NCI-H345 (cell line): Measurements from ENCODE around the gene COMMD1.
A peak's percentile ranks its signal among the peaks of the same experiment; 100 is the strongest.
"Not testable (repeated sequence)": the region's sequence is repeated elsewhere in the genome, so short reads cannot be mapped to it uniquely, and the experiment has no call there.

Experiments
- DNase-seq: peaks from one replicate; lab custom pipeline; 2025; lab: John Stamatoyannopoulos, UW

COMMD1 gene

DNA sequence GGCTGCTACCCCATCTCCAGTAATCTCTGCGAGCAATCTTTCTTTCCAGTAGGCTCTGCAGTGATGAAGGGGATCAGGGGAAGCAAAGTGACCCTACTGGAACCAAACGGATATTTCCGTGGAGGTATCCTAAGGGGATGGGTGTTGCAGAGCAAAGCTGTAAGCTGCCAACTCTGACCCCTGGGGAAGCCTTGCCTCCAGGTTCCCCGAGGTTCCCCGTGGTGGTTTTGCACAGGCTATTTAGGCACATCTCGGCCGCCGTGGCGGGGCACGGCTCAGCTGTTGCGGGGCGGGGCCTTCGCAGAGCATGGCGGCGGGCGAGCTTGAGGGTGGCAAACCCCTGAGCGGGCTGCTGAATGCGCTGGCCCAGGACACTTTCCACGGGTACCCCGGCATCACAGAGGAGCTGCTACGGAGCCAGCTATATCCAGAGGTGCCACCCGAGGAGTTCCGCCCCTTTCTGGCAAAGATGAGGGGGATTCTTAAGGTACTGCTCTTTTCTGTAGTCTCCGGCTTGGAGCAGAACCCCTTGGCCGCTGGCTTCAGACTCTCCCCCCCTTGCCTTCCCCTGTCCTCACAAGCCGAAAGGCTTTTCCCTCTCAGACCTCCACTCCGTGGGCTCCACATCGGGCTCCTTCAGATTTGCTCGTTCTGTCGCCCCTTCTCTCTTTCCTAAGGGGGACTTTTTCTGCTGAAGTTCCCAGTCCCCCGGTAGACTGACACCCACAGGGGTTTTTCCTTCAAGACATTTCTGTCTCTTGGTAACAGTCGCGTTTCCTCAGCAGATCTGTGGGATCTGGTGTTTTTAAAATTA is at the start of gene COMMD1:
COMMD1 (plus strand) TSS at position 303 of the 814 bp plus-strand sequence; CDS start at position 308, 5 bp downstream.
- peak; percentile 77 for DNase-seq

DNA sequence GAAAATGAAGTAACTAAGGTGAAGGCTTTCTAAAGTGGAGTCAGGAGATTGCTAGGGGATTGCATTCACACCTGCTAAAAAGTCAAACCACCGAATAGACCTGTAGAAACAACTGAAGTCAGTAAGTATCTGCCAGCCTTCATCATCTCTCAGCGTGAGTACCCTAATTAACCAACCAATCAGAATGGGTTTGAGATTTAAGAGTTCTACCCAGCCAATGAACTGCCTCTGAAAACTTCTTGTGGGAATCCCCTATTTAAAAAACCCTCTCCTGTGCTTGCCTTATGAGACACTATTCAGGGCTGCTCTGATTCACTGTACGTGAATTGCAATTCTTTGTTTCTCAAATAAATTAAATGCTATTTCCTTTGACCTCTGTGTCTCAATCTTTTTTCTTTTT is 48.2 kb upstream of the COMMD1 start:
- DNase-seq = no peak

DNA sequence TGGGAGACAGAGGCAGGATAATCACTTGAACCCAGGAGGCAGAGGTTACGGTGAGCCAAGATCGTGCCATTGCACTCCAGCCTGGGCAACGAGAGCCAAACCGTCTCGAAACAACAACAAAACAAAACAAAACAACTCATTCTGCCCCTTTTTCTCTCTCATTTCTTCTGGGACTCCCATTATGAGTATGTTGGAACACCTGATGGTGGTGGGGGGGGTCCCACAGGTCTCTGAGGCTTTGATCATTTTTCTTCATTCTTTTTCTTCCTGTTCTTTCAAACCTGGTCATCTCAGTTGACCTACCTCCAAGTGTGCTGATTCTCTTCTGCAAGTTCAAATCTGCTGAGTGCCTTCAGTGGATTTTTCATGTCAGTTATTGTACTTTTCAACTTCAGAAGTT is 43.4 kb upstream of the COMMD1 start:
- DNase-seq = no peak

DNA sequence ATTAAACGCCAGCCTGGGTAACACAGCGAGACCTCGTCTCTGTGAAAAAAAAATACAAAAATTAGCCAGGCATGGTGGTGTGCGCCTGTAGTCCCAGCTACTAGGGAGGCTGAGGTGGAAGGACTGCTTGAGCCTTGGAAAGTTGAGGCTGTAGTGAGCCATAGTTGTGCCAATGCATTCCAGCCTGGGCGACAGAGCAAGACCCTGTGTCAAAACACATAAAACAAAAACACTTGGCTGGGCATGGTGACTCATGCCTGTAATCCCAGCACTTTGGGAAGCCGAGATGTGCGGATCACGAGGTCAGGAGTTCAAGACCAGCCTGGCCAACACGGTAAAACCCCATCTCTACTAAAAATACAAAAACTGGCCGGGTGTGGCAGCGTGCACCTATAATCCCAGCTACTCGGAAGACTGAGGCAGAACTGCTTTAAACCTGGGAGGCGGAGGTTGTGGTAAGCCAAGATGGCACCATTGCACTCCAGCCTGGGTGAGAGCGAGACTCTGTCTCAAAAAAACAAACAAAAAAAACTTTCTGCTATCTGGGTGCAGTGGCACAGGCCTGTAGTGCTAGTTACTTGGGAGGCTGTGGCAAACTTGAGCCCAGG is 38.9 kb upstream of the COMMD1 start:
- DNase-seq = not testable (repeated sequence)

DNA sequence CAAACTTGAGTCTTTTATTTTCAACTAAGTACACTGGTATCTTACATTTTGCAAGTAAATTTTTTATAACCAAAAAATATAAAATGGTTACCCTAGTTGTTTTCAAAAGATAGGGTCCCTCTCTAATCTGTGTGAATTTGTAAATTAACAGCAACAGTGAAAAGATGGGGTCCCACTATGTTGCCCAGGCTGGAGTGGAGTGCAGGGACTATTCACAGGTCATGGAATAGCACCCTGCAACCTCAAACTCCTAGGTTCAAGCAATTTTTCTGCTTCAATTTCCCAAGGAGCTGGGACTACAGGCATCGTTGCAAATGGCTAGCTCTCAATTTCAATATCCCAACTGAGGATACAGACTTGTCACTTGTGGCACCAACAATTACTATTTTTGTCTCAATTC is 29.1 kb upstream of the COMMD1 start:
- no peak for DNase-seq

DNA sequence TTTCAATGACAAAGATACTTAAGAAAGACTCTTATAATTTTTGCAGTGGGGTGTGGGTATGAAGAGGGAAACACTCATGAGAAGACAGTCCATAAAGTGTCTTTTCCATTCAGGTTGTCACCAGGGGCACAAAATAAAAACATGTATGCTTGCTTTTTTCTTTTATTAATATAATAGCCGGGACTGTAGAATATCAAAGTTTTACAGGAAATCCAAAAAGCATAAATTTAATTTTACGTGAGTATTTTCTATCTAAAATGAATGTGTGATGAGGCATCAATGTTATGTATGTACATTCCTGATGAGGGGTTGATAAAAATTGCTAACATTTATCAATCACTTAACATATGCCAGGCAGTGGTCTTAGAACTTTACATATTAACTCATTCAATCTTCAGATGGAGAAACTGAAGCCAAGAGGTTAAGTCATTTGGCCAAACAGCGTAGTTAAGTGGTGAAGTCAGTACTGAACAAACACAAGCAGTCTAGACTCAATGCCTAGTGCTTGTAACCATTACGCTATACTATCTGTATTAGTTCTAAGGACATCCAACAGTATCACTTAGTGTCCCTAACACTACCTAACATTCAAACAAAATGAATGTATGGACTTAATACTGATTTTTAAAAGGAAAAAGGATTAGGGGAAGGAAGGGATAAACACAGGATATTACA is 27.8 kb upstream of the COMMD1 start:
- no peak for DNase-seq

DNA sequence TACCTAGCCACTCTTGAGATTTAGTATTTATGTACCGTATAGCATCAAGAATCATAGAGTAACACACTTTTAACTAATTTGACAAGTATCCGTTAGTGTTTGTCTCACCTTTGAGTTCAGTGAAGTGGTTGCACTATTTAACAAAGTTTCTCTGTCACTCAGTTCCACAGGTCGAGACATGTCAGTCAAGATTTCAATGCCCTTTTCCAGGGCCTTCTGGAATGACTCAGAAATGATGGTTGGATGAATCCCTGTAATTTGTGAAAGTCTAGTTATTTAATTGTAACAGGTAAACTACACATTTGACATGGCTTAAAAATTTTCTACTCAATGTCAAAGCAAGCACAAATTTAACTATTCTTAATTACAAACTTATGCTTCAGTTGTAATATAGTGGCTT is 26.7 kb upstream of the COMMD1 start:
- no peak for DNase-seq

DNA sequence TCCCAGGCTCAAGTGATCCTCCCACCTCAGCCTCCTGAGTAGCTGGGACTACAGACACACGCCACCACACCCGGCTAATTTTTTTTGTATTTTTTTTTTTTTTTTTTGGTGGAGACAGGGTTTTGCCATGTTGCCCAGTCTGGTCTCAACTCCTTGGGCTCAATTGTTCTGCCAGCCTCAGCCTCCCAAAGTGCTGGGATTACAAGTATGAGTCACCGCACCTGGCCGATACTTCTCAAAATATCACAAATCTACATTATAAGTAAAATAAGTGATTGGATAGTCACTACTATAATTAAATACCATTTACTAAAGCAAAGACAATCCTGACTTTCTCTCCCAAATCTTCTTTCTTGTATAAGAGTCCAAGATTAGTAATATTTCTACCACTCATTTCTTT is 26.1 kb upstream of the COMMD1 start:
- DNase-seq = not testable (repeated sequence)

DNA sequence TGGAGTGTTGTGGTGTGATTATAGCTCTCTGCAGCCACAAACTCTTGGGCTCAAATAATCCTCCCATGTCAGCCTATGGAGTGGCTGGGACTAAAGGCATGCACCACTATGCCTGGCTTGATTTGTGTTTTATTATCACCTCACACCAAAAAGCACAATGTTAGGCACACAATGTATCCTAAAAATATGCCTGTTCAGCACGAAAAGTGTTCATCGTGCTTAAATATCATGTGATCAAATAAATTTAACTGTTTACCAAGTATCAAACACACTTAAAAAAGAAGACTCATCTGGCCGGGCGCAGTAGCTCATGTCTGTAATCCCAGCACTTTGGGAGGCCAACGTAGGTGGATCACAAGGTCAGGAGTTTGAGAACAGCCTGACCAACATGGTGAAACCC is 22.6 kb upstream of the COMMD1 start:
- DNase-seq = no peak

DNA sequence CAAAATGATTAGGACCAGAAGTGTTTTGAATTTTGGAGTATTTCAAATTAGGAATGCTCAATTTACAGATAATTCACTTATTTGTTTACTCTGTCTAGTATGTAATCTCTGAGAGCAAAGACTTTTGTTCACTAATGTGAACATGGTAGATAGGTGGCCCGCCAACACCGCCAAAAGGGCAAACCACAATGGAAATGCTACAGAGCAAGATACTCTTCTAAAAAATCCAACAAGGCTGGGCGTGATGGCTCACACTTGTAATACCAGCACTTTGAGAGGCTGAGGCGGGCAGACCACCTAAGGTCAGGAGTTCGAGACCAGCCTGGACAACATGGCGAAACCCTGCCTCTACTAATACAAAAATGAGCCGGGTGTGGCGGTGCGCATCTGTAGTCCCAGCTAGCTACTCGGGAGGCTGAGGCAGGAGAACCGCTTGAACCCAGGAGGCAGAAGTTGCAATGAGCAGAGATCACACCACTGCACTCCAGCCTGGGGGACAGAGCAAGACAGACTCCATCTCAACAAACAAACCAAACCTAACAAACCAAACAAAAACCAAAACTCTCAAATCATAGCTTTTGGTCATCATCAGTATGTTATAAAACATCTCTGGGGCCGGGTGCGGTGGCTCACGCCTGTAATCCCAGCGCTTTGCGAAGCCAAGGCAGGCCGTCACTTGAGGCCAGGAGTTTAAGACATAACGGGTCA is 19.4 kb upstream of the COMMD1 start:
- no peak for DNase-seq

DNA sequence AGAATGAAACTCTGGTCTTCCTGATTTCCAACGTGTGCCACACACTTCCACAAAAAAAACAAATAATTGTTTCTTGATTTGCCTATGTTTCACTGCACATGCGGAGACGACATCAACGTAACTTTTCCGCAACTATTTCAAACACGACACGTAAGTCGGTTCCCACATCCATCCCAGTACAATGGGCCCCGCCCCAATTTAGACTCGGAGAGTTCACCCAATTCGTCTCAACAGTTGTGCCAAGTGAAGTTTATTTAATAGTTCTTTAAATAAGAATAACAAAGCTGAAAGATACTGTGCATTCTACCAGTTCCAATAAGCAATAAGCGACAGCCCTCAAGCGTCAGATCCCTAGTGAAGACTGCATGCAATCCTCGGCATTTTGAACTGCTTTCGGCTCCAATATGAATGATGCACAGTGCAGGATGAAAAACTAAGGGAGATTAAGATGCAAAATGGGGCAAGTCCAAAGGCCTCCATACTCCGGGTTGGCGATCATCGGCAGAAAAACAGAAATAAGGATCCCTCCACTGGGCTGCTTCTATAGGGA is 17.7 kb upstream of the COMMD1 start:
- no peak for DNase-seq

DNA sequence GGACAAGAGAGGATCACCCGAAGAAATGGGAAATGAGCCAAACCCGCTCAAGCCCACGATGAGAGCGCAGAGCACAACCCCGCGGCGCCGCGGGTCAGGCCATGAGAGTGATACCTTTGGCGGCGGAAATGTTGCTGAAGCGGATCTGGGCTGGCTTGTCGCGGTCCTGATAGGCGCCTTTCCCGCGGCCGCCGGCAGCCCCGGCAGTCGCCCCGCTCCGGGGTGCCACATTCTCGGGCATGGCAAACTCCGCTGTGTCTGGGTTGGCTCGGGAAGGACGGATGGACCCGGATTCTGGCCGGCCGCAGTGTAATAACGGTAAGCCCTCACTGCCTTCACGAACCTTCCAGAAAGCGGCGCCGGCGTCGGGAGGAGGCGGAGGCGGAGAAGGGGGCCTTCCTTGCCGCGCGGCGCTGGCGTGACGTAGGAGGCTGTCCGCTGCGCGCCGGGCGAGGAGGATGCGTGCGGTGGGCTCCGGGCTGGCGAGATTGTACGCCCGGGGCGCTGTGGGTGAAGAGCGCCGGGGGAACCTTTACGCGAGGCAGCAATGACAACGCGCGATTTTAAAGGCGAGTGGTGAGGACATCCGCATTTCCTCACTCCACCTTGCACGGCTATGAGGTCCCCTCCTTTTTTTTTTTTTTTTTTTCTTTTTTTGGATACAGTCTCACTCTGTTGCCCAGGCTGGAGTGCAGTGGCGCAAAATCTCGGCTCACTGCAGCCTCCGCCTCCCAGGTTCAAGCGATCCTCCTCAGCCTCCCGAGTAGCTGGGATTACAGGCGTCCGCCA is 17.0 kb upstream of the COMMD1 start, which contains the start of gene CCT4:
CCT4 (minus strand) TSS at position 390 of the 789 bp plus-strand sequence; CDS start at position 241, 149 bp downstream.
- peak; percentile 89 for DNase-seq

DNA sequence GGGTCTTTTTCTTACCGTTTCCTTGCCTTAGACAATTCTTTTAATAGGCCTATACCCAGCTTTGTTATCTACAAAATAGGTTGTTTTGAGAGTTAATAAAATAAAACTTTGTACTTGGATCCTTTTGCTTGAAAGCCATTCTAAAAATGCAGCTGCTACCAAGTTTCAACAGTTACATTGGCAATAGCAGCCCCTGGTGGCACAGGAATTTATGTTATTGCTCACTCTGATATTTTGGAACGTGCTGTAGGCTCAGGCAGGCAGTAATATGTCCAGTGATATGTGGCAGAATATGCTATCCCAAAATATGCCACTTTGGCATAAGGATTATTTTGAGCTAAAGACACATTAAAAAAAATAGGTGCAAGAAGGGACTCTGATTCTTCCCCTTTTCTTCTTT is 6.7 kb upstream of the COMMD1 start:
- peak; percentile 6 for DNase-seq

DNA sequence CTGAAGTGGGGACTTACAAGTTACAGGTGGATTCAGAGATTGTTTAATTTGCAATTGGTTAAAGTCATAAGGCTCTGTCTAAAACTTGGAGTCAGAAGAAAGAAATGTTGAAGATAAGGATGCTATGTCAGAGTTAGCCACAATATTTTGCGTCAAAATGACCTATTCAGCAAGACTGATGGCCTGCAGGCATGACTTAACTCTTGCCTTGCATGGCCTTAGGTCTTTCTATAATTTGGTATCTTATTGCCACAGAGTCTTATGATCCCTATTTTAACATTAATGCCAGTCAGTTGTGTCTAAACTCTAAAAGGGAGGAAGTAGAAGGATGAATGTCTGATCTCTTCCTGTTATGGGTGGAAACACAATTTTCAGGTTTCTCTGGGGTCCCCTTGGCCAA is 5.2 kb upstream of the COMMD1 start:
- no peak for DNase-seq

DNA sequence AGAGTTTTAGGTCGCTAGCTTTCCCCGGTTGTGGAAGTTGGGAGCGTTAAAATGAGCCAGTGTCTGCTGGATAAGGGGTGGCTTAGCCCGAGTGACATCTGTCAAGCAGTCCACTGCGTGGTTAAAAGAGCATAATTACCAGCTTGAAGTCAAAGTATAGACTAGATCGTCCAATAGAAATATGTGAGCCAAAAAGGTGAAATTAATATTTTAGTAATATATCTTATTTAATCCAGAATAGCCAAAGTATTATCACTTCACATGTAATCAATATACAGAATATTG is 654 bp downstream of the COMMD1 start:
- no peak for DNase-seq

DNA sequence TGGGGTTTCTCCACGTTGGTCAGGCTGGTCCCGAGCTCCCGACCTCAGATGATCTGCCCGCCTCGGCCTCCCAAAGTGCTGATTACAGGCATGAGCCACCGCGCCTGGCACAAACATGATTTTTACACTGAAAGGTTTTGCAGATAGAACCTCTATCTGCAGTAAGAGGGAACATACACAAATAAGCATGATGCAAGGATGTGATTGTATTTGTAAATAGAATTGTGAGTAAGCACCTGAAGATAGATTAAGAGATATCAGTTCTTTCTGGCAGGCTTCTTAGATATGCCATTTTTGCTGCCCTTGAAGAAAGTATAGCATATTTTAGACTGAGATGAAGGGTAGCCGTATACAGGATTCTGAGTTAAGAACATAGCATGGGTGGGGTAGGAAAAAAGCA is 3.6 kb downstream of the COMMD1 start:
- no peak for DNase-seq

DNA sequence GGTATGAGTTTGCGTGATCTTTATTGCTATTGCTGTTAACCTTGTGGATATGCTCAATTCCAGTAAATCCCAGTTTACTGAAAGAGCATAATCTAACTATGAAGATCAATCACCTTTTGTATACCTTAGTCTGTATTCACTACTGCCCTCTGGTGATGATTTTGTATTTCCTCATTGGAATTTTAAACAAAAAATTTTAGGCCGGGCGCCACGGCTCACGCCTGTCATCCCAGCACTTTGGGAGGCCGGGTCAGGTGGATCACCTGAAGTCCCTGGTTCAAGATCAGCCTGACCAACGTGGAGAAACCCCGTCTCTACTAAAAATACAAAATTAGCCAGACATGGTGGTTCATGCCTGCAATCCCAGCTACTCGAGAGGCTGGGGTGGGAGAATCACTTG is 5.1 kb downstream of the COMMD1 start:
- DNase-seq = no peak

DNA sequence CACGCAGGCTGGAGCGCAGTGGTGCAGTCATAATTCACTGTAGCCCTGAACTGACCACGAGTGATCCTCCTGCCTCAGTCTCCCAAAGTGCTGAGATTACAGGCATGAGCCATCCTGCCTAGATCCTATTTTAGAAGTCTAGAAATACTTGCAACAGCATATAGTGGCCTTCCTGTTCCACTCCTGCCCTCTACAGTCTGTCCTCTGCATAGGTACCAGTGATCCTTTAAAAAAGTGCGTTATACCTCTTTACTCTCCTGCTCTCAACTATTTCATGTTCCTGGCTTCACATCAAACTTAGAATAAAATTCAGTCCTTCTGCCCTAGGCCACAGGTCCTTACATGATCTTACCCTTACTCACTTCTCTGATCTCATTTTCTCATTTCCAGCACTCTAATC is 6.0 kb downstream of the COMMD1 start:
- no peak for DNase-seq

DNA sequence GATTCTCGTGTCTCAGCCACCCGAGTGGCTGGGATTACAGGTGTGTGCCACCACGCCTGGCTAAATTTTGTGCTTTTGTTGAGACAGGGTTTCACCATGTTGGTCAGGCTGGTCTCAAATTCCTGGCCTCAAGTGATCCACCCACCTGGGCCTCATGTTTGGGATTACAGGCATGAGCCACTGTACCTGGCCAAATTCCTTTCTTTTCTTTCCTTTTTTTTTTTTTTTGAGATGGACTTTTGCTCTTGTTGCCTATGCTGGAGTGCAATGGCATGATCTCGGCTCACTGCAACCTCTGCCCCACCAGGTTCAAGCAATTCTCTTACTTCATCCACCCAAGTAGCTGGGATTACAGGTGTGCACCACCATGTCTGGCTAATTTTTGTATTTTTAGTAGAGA is 9.3 kb downstream of the COMMD1 start:
- not testable (repeated sequence) for DNase-seq

DNA sequence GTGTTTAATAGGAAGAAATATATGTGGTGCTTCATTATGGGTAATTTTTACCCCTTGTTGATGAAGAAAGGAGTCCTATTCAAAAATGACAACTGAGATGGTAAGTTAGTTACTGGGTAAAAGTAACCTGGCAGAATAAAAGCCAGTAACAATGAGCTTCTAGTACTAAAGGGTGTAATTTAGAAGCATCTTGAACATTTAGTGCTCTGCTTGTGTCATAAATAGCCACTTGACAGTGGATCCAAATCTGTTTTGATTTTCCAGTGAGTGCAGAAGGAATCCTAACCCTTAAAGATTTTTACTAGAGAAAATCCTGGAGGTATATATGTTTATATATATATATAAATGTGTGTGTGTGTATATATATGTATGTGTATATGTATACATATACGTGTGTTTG is 15.1 kb downstream of the COMMD1 start:
- DNase-seq = no peak

DNA sequence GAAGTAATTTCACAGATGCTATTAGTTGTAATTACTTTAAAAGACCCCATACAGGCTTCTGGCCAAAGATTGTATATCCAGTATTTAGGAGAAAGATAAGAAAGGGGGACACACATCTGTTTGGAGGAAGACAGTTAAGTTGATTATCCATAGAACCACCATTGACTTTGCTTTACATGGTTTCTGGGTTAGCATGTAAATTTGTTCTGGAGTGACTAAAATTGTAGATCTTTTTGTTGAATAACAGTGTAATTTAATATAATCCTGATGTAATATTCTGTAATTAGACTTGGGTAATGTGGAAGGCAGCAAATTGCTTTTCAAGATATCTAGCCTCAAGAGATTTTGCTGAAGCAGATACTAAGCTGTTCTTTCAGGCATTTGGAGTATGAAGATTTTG is 17.2 kb downstream of the COMMD1 start:
- DNase-seq = no peak
